PC-3 (cell line): ENCODE results near the gene AGPAT4. TPM values are rescaled to one million over a fixed set of nuclear protein-coding genes. Genes with fewer than 3 reads are reported as not detected.

Experiments used
- ATAC-seq: fragments of 200-7000 bp; cut with Tn5 transposase; 2 replicates; pipeline ENCODE4 v1.9.1; 2020; ENCODE audit warnings: mild to moderate bottlenecking, moderate library complexity
- BruUV-seq: library from RNA; stranded (reverse); fragments of 400-500 nt; replicated peaks from 2 replicates; lab custom pipeline; 2021; lab: Mats Ljungman, UMichigan
- CTCF ChIA-PET: fragments of 300-600 bp; sonication (Branson Sonifier 250); formaldehyde crosslinking; loops from one replicate; lab custom pipeline; 2022; ENCODE audit warnings: antibody characterized with exemption; lab: Charles Lee
- POLR2A ChIA-PET: fragments of 300-600 bp; sonication (Branson Sonifier 250); formaldehyde crosslinking; loops from one replicate; lab custom pipeline; 2022; ENCODE audit warnings: antibody characterized with exemption; ENCODE audit not compliant: unreplicated experiment; lab: Charles Lee
- DNase-seq: peaks from one replicate; pipeline ENCODE4 v3.0.0-alpha.2; 2015
- H2AFZ ChIP-seq: fragments of 300-600 bp; sonication (generic); 2 replicates; pipeline ENCODE4 v1.6.0; 2016; ENCODE audit warnings: antibody characterized with exemption, low read length
- H3F3A ChIP-seq: fragments of 300-600 bp; sonication (generic); one replicate; pipeline ENCODE4 v1.6.0; 2017; ENCODE audit warnings: antibody characterized with exemption, low read length, control low read depth, mild to moderate bottlenecking; ENCODE audit not compliant: unreplicated experiment
- H3K27ac ChIP-seq: fragments of 300-600 bp; sonication (generic); 2 replicates; pipeline ENCODE4 v1.5.1; 2016; ENCODE audit warnings: mild to moderate bottlenecking, low read length
- H3K27me3 ChIP-seq: fragments of 300-600 bp; sonication (generic); 2 replicates; pipeline ENCODE4 v1.6.1; 2016; ENCODE audit warnings: low read length, mixed read lengths
- H3K36me3 ChIP-seq: fragments of 300-600 bp; sonication (generic); 2 replicates; pipeline ENCODE4 v1.6.1; 2016; ENCODE audit warnings: low read depth, mixed run types, low read length, mixed read lengths
- H3K4me1 ChIP-seq: fragments of 300-600 bp; sonication (generic); 2 replicates; pipeline ENCODE4 v1.5.1; 2016; ENCODE audit warnings: low read length; ENCODE audit not compliant: insufficient read depth
- H3K4me2 ChIP-seq: fragments of 300-600 bp; sonication (generic); 2 replicates; pipeline ENCODE4 v1.6.0; 2016; ENCODE audit warnings: low read length
- H3K4me3 ChIP-seq: fragments of 300-600 bp; sonication (generic); 2 replicates; pipeline ENCODE4 v1.5.1; 2016; ENCODE audit warnings: mild to moderate bottlenecking, low read length, mixed read lengths
- H3K79me2 ChIP-seq: fragments of 300-600 bp; sonication (generic); 2 replicates; pipeline ENCODE4 v1.6.1; 2017; ENCODE audit warnings: low read length, mixed read lengths
- H3K9ac ChIP-seq: fragments of 300-600 bp; sonication (generic); 2 replicates; pipeline ENCODE4 v1.6.0; 2016; ENCODE audit warnings: mild to moderate bottlenecking, low read length
- H3K9me2 ChIP-seq: fragments of 300-600 bp; sonication (generic); replicated peaks from 2 replicates; pipeline ENCODE4 v1.6.1; 2016; ENCODE audit warnings: mixed run types, low read length, mixed read lengths
- H3K9me3 ChIP-seq: fragments of 300-600 bp; sonication (generic); 2 replicates; pipeline ENCODE4 v1.6.1; 2016; ENCODE audit warnings: low read length, mixed read lengths
- H4K20me1 ChIP-seq: fragments of 300-600 bp; sonication (generic); 2 replicates; pipeline ENCODE4 v1.6.1; 2016; ENCODE audit warnings: low read length, mixed read lengths
- CTCF ChIP-seq: fragments of 300-600 bp; sonication (generic); conservative IDR thresholded peaks from 2 replicates; pipeline ENCODE4 v1.5.1; 2017; ENCODE audit warnings: antibody characterized with exemption, low read depth, mild to moderate bottlenecking, low read length
- EZH2 ChIP-seq: fragments of 300-600 bp; sonication (generic); IDR thresholded peaks from one replicate; pipeline ENCODE4 v1.6.1; 2017; ENCODE audit warnings: antibody characterized with exemption, mild to moderate bottlenecking, low read length; ENCODE audit not compliant: unreplicated experiment
- EZH2phosphoT487 ChIP-seq: fragments of 300-600 bp; sonication (generic); IDR thresholded peaks from 2 replicates; pipeline ENCODE4 v1.6.1; 2018; ENCODE audit warnings: mild to moderate bottlenecking, antibody characterized with exemption, low read length, borderline replicate concordance
- intact Hi-C: fragments of 100-400 bp; cut with micrococcal nuclease; formaldehyde crosslinking; loops from 2 replicates; pipeline ENCODE4 v1.9.0; 2023
- total RNA-seq: library from RNA; depleted of rRNA; stranded (reverse); fragments of >200 nt; gene quantifications from 2 replicates; pipeline ENCODE4 v1.2.3, GENCODE V29; 2014

Gene AGPAT4
- total RNA-seq, 1 experiment from 2014 or later, result 3.8 TPM

- POLR2A ChIA-PET, result interaction anchor here (0.6 kb wide), 1 partner anchor 45 kb away, joined by 3 read pairs; no protein-coding TSS in a partner anchor
These were observed 63.0 kb downstream of the AGPAT4 start for GRCh38 chr6:161210857-161211256.

GRCh38 chr6:161207200-161207599 lies 66.7 kb downstream of the AGPAT4 start:
- no peaks in the 10 kb centered on the region for H4K20me1 ChIP-seq
- 0 out of 2 replicates have a peak, but pooled peaks cover 3% of the 10 kb centered on the region for H3K9me3 ChIP-seq
- POLR2A ChIA-PET, result no interaction called here
- intact Hi-C loops, result no loop called here
- no peaks in the 10 kb centered on the region for H3K79me2 ChIP-seq
- DNase-seq (no peak), ATAC-seq (no peak)
- H3K4me3 ChIP-seq, result no peak overlapping the region
- TF ChIP-seq EZH2phosphoT487 (no peak), EZH2 (no peak), CTCF (no peak)
- no peak overlapping the region for H3K4me2 ChIP-seq
- H3K27me3 ChIP-seq, result no peaks in the 10 kb centered on the region
- 0 out of 2 replicates have a peak, but pooled peaks cover 2% of the 10 kb centered on the region for H3K36me3 ChIP-seq
- no peak overlapping the region for H3K9ac ChIP-seq
- no TSS peak for BruUV-seq
- H3F3A ChIP-seq, result no peaks in the 10 kb centered on the region
- no peak overlapping the region for H3K27ac ChIP-seq
- no peaks in the 10 kb centered on the region for H3K4me1 ChIP-seq
- H3K9me2 ChIP-seq, result no peaks in the 10 kb centered on the region
- CTCF ChIA-PET, result no interaction called here
- no peak overlapping the region for H2AFZ ChIP-seq

More at GRCh38 chr6:161210857-161211256, 63.0 kb downstream of the AGPAT4 start:
- Histone ChIP-seq H3K4me3 (no peak overlapping the region), H3K79me2 (no peaks in the 10 kb centered on the region), H3K4me1 (peaks cover 10% of the 10 kb centered on the region), H3K9me3 (0 out of 2 replicates have a peak, but pooled peaks cover 3% of the 10 kb centered on the region), H3K36me3 (0 out of 2 replicates have a peak, but pooled peaks cover 8% of the 10 kb centered on the region), H3F3A (no peaks in the 10 kb centered on the region), H3K9me2 (no peaks in the 10 kb centered on the region), H3K9ac (no peak overlapping the region), H4K20me1 (no peaks in the 10 kb centered on the region), H3K27ac (no peak overlapping the region), H3K27me3 (no peaks in the 10 kb centered on the region), H3K4me2 (no peak overlapping the region), H2AFZ (no peak overlapping the region)
- CTCF ChIA-PET, result no interaction called here
- intact Hi-C loops, result no loop called here
- ATAC-seq (no peak), DNase-seq (no peak)
- TF ChIP-seq EZH2, result no peak
- TF ChIP-seq CTCF, result no peak
- no peak for TF ChIP-seq EZH2phosphoT487
- BruUV-seq, result no TSS peak

GRCh38 chr6:161204866-161205557 lies 68.8 kb downstream of the AGPAT4 start:
- Histone ChIP-seq H3K4me1 (no peaks in the 10 kb centered on the region), H4K20me1 (no peaks in the 10 kb centered on the region), H3K9ac (no peak overlapping the region), H3K27ac (no peak overlapping the region), H3K27me3 (no peaks in the 10 kb centered on the region), H3K36me3 (no peaks in the 10 kb centered on the region), H3K9me2 (no peaks in the 10 kb centered on the region), H3K9me3 (no peaks in the 10 kb centered on the region), H2AFZ (no peak overlapping the region), H3F3A (no peaks in the 10 kb centered on the region), H3K79me2 (no peaks in the 10 kb centered on the region), H3K4me2 (no peak overlapping the region), H3K4me3 (no peak overlapping the region)
- DNase-seq (no peak), ATAC-seq (no peak)
- no TSS peak for BruUV-seq
- intact Hi-C loops, result no loop called here
- ChIA-PET CTCF (no interaction called here), POLR2A (no interaction called here)
- no peak for TF ChIP-seq EZH2phosphoT487
- no peak for TF ChIP-seq CTCF
- no peak for TF ChIP-seq EZH2
